Thoracic aorta (tissue), 2 donors: ENCODE data around the gene DNAJC8. TPM values are rescaled to one million over a fixed set of nuclear protein-coding genes. Genes with fewer than 3 reads are reported as not detected.

Experiments used
- ATAC-seq: fragments of 150-250 bp; one replicate; pipeline ENCODE4 v1.8.0; 2017; ENCODE audit warnings: low read depth; ENCODE audit not compliant: insufficient number of reproducible peaks, low FRiP score
- DNase-seq: peaks from one replicate; pipeline ENCODE4 v3.0.0-alpha.2; 2020; ENCODE audit warnings: low spot score
- H3K27ac ChIP-seq, 2 donors: fragments of 200-600 bp; sonication (generic); 1 replicate in 1 of 2; 2 replicates in 1 of 2; pipeline ENCODE4 v1.5.1; 2016; ENCODE audit warnings: mild to moderate bottlenecking in 2 of 2, moderate library complexity in 2 of 2
- H3K27me3 ChIP-seq: fragments of 200-600 bp; sonication (generic); replicated peaks from 2 replicates; pipeline ENCODE4 v1.6.0; 2016; ENCODE audit warnings: mild to moderate bottlenecking; ENCODE audit not compliant: insufficient read depth
- H3K36me3 ChIP-seq: fragments of 200-600 bp; sonication (generic); one replicate; pipeline ENCODE4 v1.5.1; 2016
- H3K4me1 ChIP-seq, 2 donors: fragments of 200-600 bp; sonication (generic); 1 replicate in 1 of 2; 2 replicates in 1 of 2; pipeline versions ENCODE4 v1.5.1 to v1.6.0; 2016; ENCODE audit warnings: low read depth in 2 of 2, mild to moderate bottlenecking in 1 of 2; ENCODE audit not compliant: control insufficient read depth in 1 of 2
- H3K4me3 ChIP-seq: fragments of 200-600 bp; sonication (generic); 2 replicates; pipeline ENCODE4 v1.5.1; 2016; ENCODE audit warnings: mild to moderate bottlenecking
- H3K9me3 ChIP-seq: fragments of 200-600 bp; sonication (generic); 2 replicates; pipeline ENCODE4 v1.5.1; 2016
- CTCF ChIP-seq: fragments of 200-600 bp; sonication (generic); IDR thresholded peaks from one replicate; pipeline ENCODE4 v1.5.1; 2019; ENCODE audit warnings: antibody characterized with exemption
- total RNA-seq, 2 donors: library from RNA; depleted of rRNA; stranded (reverse); fragments of >200 nt; gene quantifications; one replicate each; pipeline versions ENCODE4 v1.1.0 to v1.2.3, GENCODE V29; 2016

Gene DNAJC8
- total RNA-seq, 2 donors from 2014 or later, result 33.3 to 60.4 TPM

- ATAC-seq, result no peak
- Histone ChIP-seq H3K4me1 (peaks cover 0 to 20% of the 10 kb centered on the region in 2 donors), H3K4me3 (no peak overlapping the region), H3K27ac (no peak overlapping the region), H3K36me3 (no peaks in the 10 kb centered on the region), H3K27me3 (no peaks in the 10 kb centered on the region), H3K9me3 (no peaks in the 10 kb centered on the region)
- TF ChIP-seq CTCF, result no peak
- DNase-seq, result no peak
These were observed 34.1 kb upstream of the DNAJC8 start for GRCh38 chr1:28266920-28267322.

DNA sequence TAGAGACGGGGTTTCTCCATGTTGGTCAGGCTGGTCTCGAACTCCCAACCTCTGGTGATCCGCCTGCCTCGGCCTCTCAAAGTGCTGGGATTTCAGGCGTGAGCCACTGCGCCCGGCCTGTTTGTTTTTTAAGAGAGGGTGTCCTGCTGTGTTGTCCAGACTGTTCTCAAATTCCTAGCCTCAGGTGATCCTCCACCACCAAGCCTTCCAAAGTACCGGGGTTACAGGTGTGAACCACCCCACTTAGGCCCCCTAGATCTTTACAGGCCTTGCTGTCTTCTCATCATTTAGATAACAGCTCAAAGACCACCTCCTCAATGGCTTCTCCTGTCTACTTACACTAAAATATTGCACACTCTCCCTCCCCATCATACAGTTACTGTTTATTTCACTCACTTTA is 32.7 kb upstream of the DNAJC8 start:
- Histone ChIP-seq H3K4me3 (no peak overlapping the region), H3K27ac (no peak overlapping the region), H3K9me3 (no peaks in the 10 kb centered on the region), H3K36me3 (no peaks in the 10 kb centered on the region), H3K4me1 (peaks cover 8 to 34% of the 10 kb centered on the region in 2 donors), H3K27me3 (no peaks in the 10 kb centered on the region)
- ATAC-seq (no peak), DNase-seq (no peak)
- no peak for TF ChIP-seq CTCF

- DNase-seq (no peak), ATAC-seq (no peak)
- Histone ChIP-seq H3K27ac (no peak overlapping the region), H3K4me3 (no peak overlapping the region), H3K9me3 (no peaks in the 10 kb centered on the region), H3K4me1 (peaks cover 8 to 34% of the 10 kb centered on the region in 2 donors), H3K36me3 (no peaks in the 10 kb centered on the region), H3K27me3 (no peaks in the 10 kb centered on the region)
- no peak for TF ChIP-seq CTCF
These were observed 32.1 kb upstream of the DNAJC8 start for GRCh38 chr1:28264897-28265296.

DNA sequence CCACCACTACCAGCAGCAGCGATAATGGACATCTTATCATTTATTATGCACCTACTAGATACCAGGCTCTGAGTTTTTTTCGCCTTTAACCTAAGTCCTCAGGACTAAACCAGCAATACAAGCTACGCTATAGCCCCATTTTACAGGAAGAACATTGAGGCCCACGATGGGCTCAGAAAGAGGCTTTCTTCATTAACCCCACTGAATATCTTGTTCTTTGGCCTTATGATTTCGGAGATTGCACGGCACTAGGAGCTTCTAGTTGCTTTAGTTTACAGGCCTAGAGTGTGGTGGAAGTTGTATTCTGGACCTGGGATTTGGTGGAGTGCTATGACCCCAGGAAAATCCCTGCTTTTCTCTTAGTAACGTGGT is 28.0 kb upstream of the DNAJC8 start:
- Histone ChIP-seq H3K27ac (no peak overlapping the region), H3K9me3 (no peaks in the 10 kb centered on the region), H3K4me1 (peaks cover 8 to 31% of the 10 kb centered on the region in 2 donors), H3K36me3 (no peaks in the 10 kb centered on the region), H3K27me3 (no peaks in the 10 kb centered on the region), H3K4me3 (peak overlapping the region; percentile 88)
- no peak for ATAC-seq
- DNase-seq, result no peak
- TF ChIP-seq CTCF, result no peak

DNA sequence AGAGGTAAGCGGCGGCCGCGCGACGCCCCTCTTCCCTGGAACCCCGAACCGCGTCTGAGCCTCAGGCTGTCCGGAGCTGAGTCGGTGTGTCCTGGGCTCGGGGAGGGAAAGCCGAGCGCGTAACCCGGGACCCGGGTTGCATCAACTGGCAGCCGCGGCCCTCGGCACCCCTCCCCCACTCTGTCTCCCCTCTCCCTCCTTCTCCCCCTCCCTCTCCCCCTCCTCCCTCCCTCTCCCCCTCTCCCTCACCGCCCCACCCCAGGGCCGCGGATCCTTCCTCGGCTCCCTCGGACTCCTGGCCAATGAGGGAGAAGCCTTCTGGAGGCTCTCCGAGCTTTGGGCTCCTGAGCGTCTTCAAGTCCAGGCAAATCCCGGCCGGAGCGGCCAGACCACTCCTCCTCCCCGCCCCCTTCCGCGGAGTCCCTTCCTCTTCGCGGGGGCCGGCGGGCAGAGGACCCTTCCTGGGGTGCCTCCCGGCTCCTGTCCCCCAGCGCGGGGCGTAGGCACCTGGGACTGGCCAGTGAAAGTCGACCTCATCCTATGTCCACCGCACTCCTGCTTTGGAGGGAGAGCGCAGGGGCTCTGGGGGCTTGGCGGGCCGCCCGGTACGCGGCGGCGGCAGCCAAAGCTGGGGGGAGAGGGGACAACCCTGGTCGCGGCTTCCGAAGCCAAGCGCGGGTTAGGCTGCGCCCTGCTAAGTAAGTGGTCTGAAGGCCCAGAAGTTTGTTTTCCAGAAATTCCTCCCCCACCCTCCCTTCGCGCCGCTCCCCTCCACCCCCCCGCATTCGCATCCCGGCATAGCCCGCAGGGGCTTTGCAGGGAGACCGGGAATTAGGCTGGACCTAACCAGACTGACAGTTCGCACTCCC is 27.3 kb upstream of the DNAJC8 start:
- Histone ChIP-seq H3K4me1 (peaks cover 8 to 31% of the 10 kb centered on the region in 2 donors), H3K27ac (peak overlapping the region; percentile 79 to 83)
- no peak for ATAC-seq

More for the DNA sequence above, 27.3 kb upstream of the DNAJC8 start:
- DNase-seq, result no peak
- Histone ChIP-seq H3K27me3 (no peaks in the 10 kb centered on the region), H3K36me3 (no peaks in the 10 kb centered on the region), H3K4me3 (peak overlapping the region; percentile 88), H3K9me3 (no peaks in the 10 kb centered on the region)
- no peak for TF ChIP-seq CTCF
